Fibroblast of mammary gland (primary cell): ENCODE data around the gene PRKCZ.

Experiments
- DNase-seq: peaks from one replicate; pipeline ENCODE4 v3.0.0-alpha.2; 2010; ENCODE audit warnings: low read depth
- H3K4me3 ChIP-seq: 2 replicates; pipeline ENCODE4 v1.5.1; 2011; ENCODE audit warnings: low read depth, mild to moderate bottlenecking, low read length, moderate library complexity; ENCODE audit not compliant: control insufficient read depth
- TF ChIP-seq, protein P1 (sequence below): conservative IDR thresholded peaks from 2 replicates; pipeline ENCODE4 v1.5.1; 2011; ENCODE audit warnings: low read depth, low read length, inconsistent platforms; ENCODE audit not compliant: control insufficient read depth, insufficient read depth

Gene PRKCZ

DNA sequence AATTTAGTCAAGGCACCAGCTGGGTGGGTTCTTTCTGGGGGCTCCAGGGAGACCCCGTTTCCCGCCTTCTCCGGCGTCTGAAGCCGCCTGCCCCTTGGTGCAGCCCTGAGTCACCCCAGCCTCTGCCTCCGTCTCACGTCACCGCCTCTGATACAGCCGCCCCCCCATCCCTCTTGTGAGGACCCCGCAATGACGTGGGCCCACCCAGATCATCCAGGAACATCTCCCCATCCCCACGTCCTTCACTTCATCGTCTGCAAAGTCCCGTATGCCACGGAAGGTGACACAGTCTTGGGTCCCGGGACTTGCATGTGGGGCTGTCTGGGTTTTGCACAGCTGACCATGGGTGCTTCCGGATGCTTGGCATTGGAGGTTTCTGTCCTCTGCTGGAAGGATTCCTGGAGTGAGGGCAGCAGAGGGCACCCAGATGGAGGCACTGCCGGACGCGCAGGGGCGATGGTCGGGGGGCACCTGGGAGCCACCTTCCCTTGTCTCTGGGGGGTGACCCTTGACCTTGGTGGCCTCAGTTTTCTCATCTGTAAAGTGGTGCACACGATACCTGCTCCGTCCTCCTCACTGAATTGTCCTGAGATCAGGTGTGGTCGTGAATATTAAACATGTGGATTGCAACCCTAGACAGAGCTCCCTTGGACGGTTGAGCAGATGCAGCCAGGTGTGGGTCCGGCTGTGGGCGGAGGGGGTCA lies 58.8 kb downstream of the PRKCZ start:
- H3K4me3 ChIP-seq, result no peak overlapping the region
- TF ChIP-seq, protein P1, sequence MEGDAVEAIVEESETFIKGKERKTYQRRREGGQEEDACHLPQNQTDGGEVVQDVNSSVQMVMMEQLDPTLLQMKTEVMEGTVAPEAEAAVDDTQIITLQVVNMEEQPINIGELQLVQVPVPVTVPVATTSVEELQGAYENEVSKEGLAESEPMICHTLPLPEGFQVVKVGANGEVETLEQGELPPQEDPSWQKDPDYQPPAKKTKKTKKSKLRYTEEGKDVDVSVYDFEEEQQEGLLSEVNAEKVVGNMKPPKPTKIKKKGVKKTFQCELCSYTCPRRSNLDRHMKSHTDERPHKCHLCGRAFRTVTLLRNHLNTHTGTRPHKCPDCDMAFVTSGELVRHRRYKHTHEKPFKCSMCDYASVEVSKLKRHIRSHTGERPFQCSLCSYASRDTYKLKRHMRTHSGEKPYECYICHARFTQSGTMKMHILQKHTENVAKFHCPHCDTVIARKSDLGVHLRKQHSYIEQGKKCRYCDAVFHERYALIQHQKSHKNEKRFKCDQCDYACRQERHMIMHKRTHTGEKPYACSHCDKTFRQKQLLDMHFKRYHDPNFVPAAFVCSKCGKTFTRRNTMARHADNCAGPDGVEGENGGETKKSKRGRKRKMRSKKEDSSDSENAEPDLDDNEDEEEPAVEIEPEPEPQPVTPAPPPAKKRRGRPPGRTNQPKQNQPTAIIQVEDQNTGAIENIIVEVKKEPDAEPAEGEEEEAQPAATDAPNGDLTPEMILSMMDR, result no peak

DNA sequence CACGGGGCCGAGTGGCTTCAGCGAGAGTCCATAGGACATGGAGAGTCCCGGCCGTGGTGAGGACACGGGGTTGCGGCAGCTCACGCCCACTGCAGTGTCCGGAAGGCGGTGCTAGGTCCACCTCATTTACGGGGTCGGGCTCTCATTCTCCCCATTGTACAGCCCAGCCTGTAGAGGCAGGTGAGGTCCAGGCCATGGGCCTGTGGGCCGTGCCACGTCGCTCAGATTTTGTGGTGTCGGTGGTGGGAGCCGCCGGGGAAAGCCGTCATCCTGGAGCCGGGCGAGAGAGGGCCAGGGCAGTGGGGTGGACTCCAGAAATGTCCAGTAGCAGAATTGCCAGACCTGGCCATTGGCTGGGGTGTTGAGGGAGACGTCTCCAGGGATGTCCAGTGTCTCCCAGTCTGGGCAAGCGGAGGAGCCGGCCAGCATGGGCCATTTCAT lies 59.4 kb downstream of the PRKCZ start:
- DNase-seq, result no peak
- TF ChIP-seq, protein P1, result no peak
- no peak overlapping the region for H3K4me3 ChIP-seq

More for the DNA sequence above, 58.8 kb downstream of the PRKCZ start:
- DNase-seq, result no peak

DNA sequence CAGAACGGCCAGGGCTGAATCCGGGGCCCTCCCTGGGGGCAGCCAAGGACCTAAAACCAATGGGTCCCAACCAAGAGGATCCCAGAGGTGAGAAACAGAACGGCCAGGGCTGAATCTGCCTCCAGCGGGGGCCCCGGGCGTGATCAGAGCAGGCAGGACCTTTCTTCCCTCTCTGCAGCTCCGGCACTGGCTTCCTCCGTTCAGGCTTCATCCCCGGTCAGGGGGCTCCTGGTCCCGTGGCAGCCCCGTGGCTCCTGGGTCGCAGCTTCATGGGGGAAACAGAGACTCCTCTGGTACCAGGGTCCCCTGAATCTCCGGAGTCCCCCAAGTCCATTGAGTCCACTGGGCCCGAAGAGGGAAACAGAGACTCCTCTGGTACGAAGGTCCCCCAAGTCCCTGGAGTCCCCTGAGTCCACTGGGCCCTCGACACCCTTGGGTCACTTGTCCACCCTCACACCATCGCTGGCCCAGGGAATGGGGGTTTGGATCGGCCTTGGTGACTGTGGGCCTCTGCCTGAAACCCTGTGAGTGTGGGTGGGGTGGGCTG lies 60.1 kb downstream of the PRKCZ start:
- DNase-seq, result no peak
- H3K4me3 ChIP-seq, result no peak overlapping the region
- TF ChIP-seq, protein P1, result no peak

DNA sequence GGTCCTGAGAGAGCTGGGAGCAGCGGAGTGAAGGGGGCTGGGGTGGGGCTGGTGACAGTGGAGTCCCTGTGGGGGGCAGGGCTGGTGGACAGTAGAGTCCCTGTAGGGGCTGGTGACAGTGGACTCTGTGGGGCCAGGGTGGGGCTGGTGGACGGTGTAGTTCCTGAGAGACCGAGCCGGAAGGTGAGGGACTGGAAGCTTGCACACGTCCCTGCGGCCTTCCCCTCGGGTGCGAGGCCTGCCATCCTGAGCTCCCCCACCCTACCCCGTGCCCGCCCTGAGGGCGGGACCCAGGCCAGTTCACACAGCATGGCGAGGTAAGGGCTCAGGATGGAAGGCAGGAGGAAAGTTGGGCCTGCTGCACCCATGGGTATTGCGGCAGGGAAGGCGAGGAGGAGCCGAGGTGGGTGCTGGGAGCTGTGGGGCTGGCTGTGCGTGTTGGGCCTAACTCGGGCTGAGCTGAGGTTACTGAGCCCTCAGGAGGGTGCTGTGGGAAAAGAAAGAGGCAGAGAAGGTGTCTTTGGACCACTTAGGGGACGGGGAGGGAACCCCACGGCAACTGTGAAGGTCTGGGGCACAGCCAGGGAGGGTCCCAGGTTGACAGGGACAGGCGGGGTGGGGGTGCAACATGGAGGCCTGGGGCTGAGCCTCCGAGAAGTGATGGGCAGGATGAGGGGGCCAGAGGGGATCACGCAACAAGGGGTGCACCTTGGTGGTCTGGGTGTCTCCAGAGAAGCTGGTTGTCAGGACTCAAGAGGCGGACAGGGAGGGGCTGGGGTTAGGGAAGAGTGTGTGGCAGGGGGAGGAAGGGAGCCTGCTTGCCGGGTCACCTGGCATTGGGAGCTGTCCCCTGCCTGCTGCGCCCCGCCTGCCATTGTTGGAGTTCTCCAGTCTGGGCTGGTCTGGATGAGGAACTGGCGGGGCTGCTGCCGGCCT lies 60.8 kb downstream of the PRKCZ start:
- no peak for DNase-seq
- no peak overlapping the region for H3K4me3 ChIP-seq
- TF ChIP-seq, protein P1, result no peak

DNA sequence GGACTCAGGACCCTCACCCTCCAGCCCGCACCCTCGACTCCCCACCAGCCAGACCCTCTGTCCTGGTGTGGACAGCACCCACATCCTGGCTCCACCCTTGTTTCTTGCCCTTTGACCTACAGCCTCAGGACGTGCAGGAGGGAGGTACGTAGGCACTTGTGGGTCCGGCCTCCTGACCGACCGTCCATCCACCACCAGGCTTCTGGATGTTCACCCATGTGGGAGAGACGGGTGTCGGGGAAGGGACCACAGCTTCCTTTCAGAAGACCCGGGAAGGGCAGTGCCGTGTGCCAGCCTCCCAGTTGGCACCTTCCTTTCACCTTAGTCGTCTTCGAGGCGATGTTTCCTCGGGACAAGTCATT lies 61.4 kb downstream of the PRKCZ start:
- TF ChIP-seq, protein P1, result no peak
- DNase-seq, result no peak
- no peak overlapping the region for H3K4me3 ChIP-seq

DNA sequence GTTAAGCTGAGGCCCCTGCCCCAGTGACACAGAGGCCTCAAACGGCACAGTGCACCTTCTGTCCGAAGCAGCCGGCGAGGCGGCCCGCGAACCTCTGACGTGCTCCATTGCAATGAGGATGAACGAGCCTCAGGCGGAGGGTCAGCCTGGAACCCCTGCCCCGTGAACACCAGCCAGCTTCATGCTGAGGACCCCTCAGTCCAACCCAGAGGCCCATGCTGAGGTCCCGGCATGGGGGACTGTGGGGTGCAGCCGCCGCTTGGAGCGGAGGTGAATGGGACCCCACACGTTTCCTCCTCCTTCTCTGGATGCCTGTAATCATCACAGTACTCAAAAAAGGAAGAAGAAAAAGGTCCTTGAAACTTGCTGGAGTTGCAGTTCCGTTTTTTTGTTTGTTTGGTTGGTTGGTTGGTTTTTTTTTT lies 62.1 kb downstream of the PRKCZ start:
- DNase-seq, result no peak
- no peak overlapping the region for H3K4me3 ChIP-seq
- TF ChIP-seq, protein P1, result no peak
